Measurements from ENCODE around the gene LDLRAD4. TPM values are rescaled to one million over a fixed set of nuclear protein-coding genes. Genes with fewer than 3 reads are reported as not detected.

The LDLRAD4 gene
- total RNA-seq, 1 donor from 2014 or later = 18.3 TPM

GRCh38 chr18:13369756-13370510 lies 151.4 kb downstream of the LDLRAD4 start:
- Histone ChIP-seq H3K27me3 (ENCODE audit: control insufficient read depth in 3 of 3, insufficient read depth in 3 of 3, low read length in 3 of 3) (no peaks in the 10 kb centered on the region), H3K36me3 (ENCODE audit: control insufficient read depth in 3 of 3, insufficient read depth in 3 of 3, low read length in 3 of 3) (no peaks in the 10 kb centered on the region), H3K9ac (ENCODE audit: low read depth in 1 of 3, low read length in 3 of 3) (no peak overlapping the region), H3K27ac (ENCODE audit: low read depth, low read length) (no peak overlapping the region), H3K4me1 (ENCODE audit: control insufficient read depth in 3 of 3, insufficient read depth in 3 of 3, low read length in 3 of 3) (peaks cover 7 to 11% (median 10%) of the 10 kb centered on the region in 3 donors), H3K9me3 (ENCODE audit: control insufficient read depth in 3 of 3, low read length in 3 of 3) (no peaks in the 10 kb centered on the region), H3K4me3 (ENCODE audit: low read length in 3 of 3) (no peak overlapping the region)

- Histone ChIP-seq H3K4me1 (ENCODE audit: control insufficient read depth in 3 of 3, insufficient read depth in 3 of 3, low read length in 3 of 3) (peaks cover 13 to 20% (median 15%) of the 10 kb centered on the region in 3 donors), H3K9me3 (ENCODE audit: control insufficient read depth in 3 of 3, low read length in 3 of 3) (no peaks in the 10 kb centered on the region), H3K4me3 (ENCODE audit: low read length in 3 of 3) (no peak overlapping the region), H3K9ac (ENCODE audit: low read depth in 1 of 3, low read length in 3 of 3) (no peak overlapping the region), H3K27ac (ENCODE audit: low read depth, low read length) (no peak overlapping the region), H3K27me3 (ENCODE audit: control insufficient read depth in 3 of 3, insufficient read depth in 3 of 3, low read length in 3 of 3) (no peaks in the 10 kb centered on the region), H3K36me3 (ENCODE audit: control insufficient read depth in 3 of 3, insufficient read depth in 3 of 3, low read length in 3 of 3) (no peaks in the 10 kb centered on the region)
These were observed 152.6 kb downstream of the LDLRAD4 start for GRCh38 chr18:13370995-13371625.

- Histone ChIP-seq H3K27me3 (ENCODE audit: control insufficient read depth in 3 of 3, insufficient read depth in 3 of 3, low read length in 3 of 3) (no peaks in the 10 kb centered on the region), H3K4me3 (ENCODE audit: low read length in 3 of 3) (no peak overlapping the region), H3K4me1 (ENCODE audit: control insufficient read depth in 3 of 3, insufficient read depth in 3 of 3, low read length in 3 of 3) (peaks cover 13 to 22% (median 19%) of the 10 kb centered on the region in 3 donors), H3K27ac (ENCODE audit: low read depth, low read length) (no peak overlapping the region), H3K9ac (ENCODE audit: low read depth in 1 of 3, low read length in 3 of 3) (no peak overlapping the region), H3K9me3 (ENCODE audit: control insufficient read depth in 3 of 3, low read length in 3 of 3) (no peaks in the 10 kb centered on the region), H3K36me3 (ENCODE audit: control insufficient read depth in 3 of 3, insufficient read depth in 3 of 3, low read length in 3 of 3) (no peaks in the 10 kb centered on the region)
These were observed 153.3 kb downstream of the LDLRAD4 start for GRCh38 chr18:13371689-13372418.

- H3K27me3 ChIP-seq (ENCODE audit: control insufficient read depth in 3 of 3, insufficient read depth in 3 of 3, low read length in 3 of 3) = no peaks in the 10 kb centered on the region
- peaks cover 13 to 29% (median 26%) of the 10 kb centered on the region in 3 donors for H3K4me1 ChIP-seq (ENCODE audit: control insufficient read depth in 3 of 3, insufficient read depth in 3 of 3, low read length in 3 of 3)
- H3K4me3 ChIP-seq (ENCODE audit: low read length in 3 of 3) = no peak overlapping the region
These were observed 154.0 kb downstream of the LDLRAD4 start for GRCh38 chr18:13372531-13372951.

GRCh38 chr18:13374096-13374467 lies 155.5 kb downstream of the LDLRAD4 start:
- no peak overlapping the region for H3K4me3 ChIP-seq (ENCODE audit: low read length in 3 of 3)
- H3K9ac ChIP-seq (ENCODE audit: low read depth in 1 of 3, low read length in 3 of 3) = no peak overlapping the region
- no peaks in the 10 kb centered on the region for H3K36me3 ChIP-seq (ENCODE audit: control insufficient read depth in 3 of 3, insufficient read depth in 3 of 3, low read length in 3 of 3)
- no peaks in the 10 kb centered on the region for H3K27me3 ChIP-seq (ENCODE audit: control insufficient read depth in 3 of 3, insufficient read depth in 3 of 3, low read length in 3 of 3)
- peaks cover 18 to 40% (median 35%) of the 10 kb centered on the region in 3 donors for H3K4me1 ChIP-seq (ENCODE audit: control insufficient read depth in 3 of 3, insufficient read depth in 3 of 3, low read length in 3 of 3)
- no peak overlapping the region for H3K27ac ChIP-seq (ENCODE audit: low read depth, low read length)
- H3K9me3 ChIP-seq (ENCODE audit: control insufficient read depth in 3 of 3, low read length in 3 of 3) = no peaks in the 10 kb centered on the region

More at GRCh38 chr18:13372531-13372951, 154.0 kb downstream of the LDLRAD4 start:
- Histone ChIP-seq H3K36me3 (ENCODE audit: control insufficient read depth in 3 of 3, insufficient read depth in 3 of 3, low read length in 3 of 3) (no peaks in the 10 kb centered on the region), H3K9me3 (ENCODE audit: control insufficient read depth in 3 of 3, low read length in 3 of 3) (no peaks in the 10 kb centered on the region), H3K9ac (ENCODE audit: low read depth in 1 of 3, low read length in 3 of 3) (no peak overlapping the region), H3K27ac (ENCODE audit: low read depth, low read length) (no peak overlapping the region)

- Histone ChIP-seq H3K9me3 (ENCODE audit: control insufficient read depth in 3 of 3, low read length in 3 of 3) (no peaks in the 10 kb centered on the region), H3K27ac (ENCODE audit: low read depth, low read length) (peak overlapping the region; percentile 63), H3K36me3 (ENCODE audit: control insufficient read depth in 3 of 3, insufficient read depth in 3 of 3, low read length in 3 of 3) (no peaks in the 10 kb centered on the region), H3K4me3 (ENCODE audit: low read length in 3 of 3) (peak overlapping the region in 1 of 3 donors; percentile 34), H3K27me3 (ENCODE audit: control insufficient read depth in 3 of 3, insufficient read depth in 3 of 3, low read length in 3 of 3) (no peaks in the 10 kb centered on the region), H3K9ac (ENCODE audit: low read depth in 1 of 3, low read length in 3 of 3) (no peak overlapping the region), H3K4me1 (ENCODE audit: control insufficient read depth in 3 of 3, insufficient read depth in 3 of 3, low read length in 3 of 3) (peaks cover 24 to 47% (median 41%) of the 10 kb centered on the region in 3 donors)
These were observed 156.1 kb downstream of the LDLRAD4 start for GRCh38 chr18:13374468-13375301.

GRCh38 chr18:13375302-13376255 lies 157.0 kb downstream of the LDLRAD4 start:
- H3K27ac ChIP-seq (ENCODE audit: low read depth, low read length) = peak overlapping the region; percentile 63
- H3K9ac ChIP-seq (ENCODE audit: low read depth in 1 of 3, low read length in 3 of 3) = no peak overlapping the region
- peaks cover 31 to 55% (median 50%) of the 10 kb centered on the region in 3 donors for H3K4me1 ChIP-seq (ENCODE audit: control insufficient read depth in 3 of 3, insufficient read depth in 3 of 3, low read length in 3 of 3)
- H3K9me3 ChIP-seq (ENCODE audit: control insufficient read depth in 3 of 3, low read length in 3 of 3) = no peaks in the 10 kb centered on the region
- no peaks in the 10 kb centered on the region for H3K27me3 ChIP-seq (ENCODE audit: control insufficient read depth in 3 of 3, insufficient read depth in 3 of 3, low read length in 3 of 3)
- no peaks in the 10 kb centered on the region for H3K36me3 ChIP-seq (ENCODE audit: control insufficient read depth in 3 of 3, insufficient read depth in 3 of 3, low read length in 3 of 3)
- peak overlapping the region in 1 of 3 donors; percentile 34 for H3K4me3 ChIP-seq (ENCODE audit: low read length in 3 of 3)

GRCh38 chr18:13376298-13376840 lies 157.8 kb downstream of the LDLRAD4 start:
- no peak overlapping the region for H3K9ac ChIP-seq (ENCODE audit: low read depth in 1 of 3, low read length in 3 of 3)
- H3K4me3 ChIP-seq (ENCODE audit: low read length in 3 of 3) = no peak overlapping the region
- no peak overlapping the region for H3K27ac ChIP-seq (ENCODE audit: low read depth, low read length)
- H3K36me3 ChIP-seq (ENCODE audit: control insufficient read depth in 3 of 3, insufficient read depth in 3 of 3, low read length in 3 of 3) = no peaks in the 10 kb centered on the region
- no peaks in the 10 kb centered on the region for H3K9me3 ChIP-seq (ENCODE audit: control insufficient read depth in 3 of 3, low read length in 3 of 3)
- no peaks in the 10 kb centered on the region for H3K27me3 ChIP-seq (ENCODE audit: control insufficient read depth in 3 of 3, insufficient read depth in 3 of 3, low read length in 3 of 3)
- H3K4me1 ChIP-seq (ENCODE audit: control insufficient read depth in 3 of 3, insufficient read depth in 3 of 3, low read length in 3 of 3) = peaks cover 34 to 63% (median 54%) of the 10 kb centered on the region in 3 donors

Measured in skeletal muscle tissue (tissue), 4 donors.